Measurements from ENCODE around the gene CERK.

DNA sequence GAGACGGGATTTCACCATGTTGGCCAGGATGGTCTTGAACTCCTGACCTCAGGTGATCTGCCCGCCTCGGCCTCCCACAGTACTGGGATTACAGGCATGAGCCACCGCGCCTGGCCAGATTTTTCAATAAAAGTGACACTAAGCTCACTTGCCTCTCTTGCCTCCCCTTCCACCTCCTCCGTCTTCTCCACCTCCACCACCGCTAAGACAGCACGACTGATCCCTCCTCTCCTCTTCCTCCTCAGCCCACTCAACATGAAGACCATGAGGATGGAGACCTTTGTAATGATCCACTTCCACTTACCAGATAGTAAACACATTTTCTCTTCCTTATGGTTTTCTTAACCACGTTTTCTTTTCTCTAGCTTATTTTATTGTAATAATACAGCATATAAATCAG, 14.2 kb downstream of the CERK start:
- TF ChIP-seq GATA2 (IDR thresholded peaks at IDR 0.05; ENCODE audit: low read depth, low read length) (no peak), GATA3 (IDR thresholded peaks at IDR 0.05; ENCODE audit: low read depth, low read length) (no peak)
